Mucosa of rectum (tissue), 2 donors: ENCODE data around the gene STRADA.
A peak's percentile ranks its signal among the peaks of the same experiment; 100 is the strongest.

Source experiments
- H3K27ac ChIP-seq, 2 donors: one replicate each; pipeline ENCODE4 v1.7.0; 2013; ENCODE audit warnings: inconsistent platforms in 2 of 2, low read depth in 2 of 2, low read length in 2 of 2
- H3K27me3 ChIP-seq, 2 donors: one replicate each; pipeline ENCODE4 v1.7.0; 2013; ENCODE audit warnings: low read length in 2 of 2; ENCODE audit not compliant: control insufficient read depth in 2 of 2, insufficient read depth in 2 of 2
- H3K36me3 ChIP-seq, 2 donors: one replicate each; pipeline ENCODE4 v1.7.0; 2013; ENCODE audit warnings: low read length in 2 of 2; ENCODE audit not compliant: control insufficient read depth in 2 of 2, insufficient read depth in 2 of 2
- H3K4me1 ChIP-seq, 2 donors: one replicate each; pipeline ENCODE4 v1.7.0; 2013; ENCODE audit warnings: low read length in 2 of 2, mild to moderate bottlenecking in 1 of 2; ENCODE audit not compliant: control insufficient read depth in 2 of 2, insufficient read depth in 2 of 2
- H3K4me3 ChIP-seq, 2 donors: one replicate each; pipeline ENCODE4 v1.7.0; 2013; ENCODE audit warnings: low read length in 2 of 2
- H3K9ac ChIP-seq, 2 donors: one replicate each; pipeline ENCODE4 v1.7.0; 2013; ENCODE audit warnings: low read length in 2 of 2, low read depth in 1 of 2, mild to moderate bottlenecking in 1 of 2
- H3K9me3 ChIP-seq, 2 donors: one replicate each; pipeline ENCODE4 v1.7.0; 2013; ENCODE audit warnings: low read length in 2 of 2; ENCODE audit not compliant: control insufficient read depth in 2 of 2
- donor health status: healthy.
- donor health status: Normal muscosa, but diverticular disease.

Gene STRADA

GRCh38 chr17:63760771-63761539 is 19.4 kb upstream of the STRADA start:
- Histone ChIP-seq H3K9ac (no peak overlapping the region), H3K27ac (no peak overlapping the region), H3K9me3 (no peaks in the 10 kb centered on the region), H3K36me3 (peaks cover 36% of the 10 kb centered on the region in 2 donors), H3K4me1 (peaks cover 0 to 3% of the 10 kb centered on the region in 2 donors), H3K4me3 (no peak overlapping the region), H3K27me3 (no peaks in the 10 kb centered on the region)

- H3K9ac ChIP-seq: no peak overlapping the region
- peaks cover 45 to 49% of the 10 kb centered on the region in 2 donors for H3K36me3 ChIP-seq
- H3K4me1 ChIP-seq: peaks cover 0 to 3% of the 10 kb centered on the region in 2 donors
- no peak overlapping the region for H3K27ac ChIP-seq
- H3K27me3 ChIP-seq: no peaks in the 10 kb centered on the region
- no peaks in the 10 kb centered on the region for H3K9me3 ChIP-seq
- no peak overlapping the region for H3K4me3 ChIP-seq
Observed at GRCh38 chr17:63758428-63758827, 16.8 kb upstream of the STRADA start.

GRCh38 chr17:63754046-63754445 is 12.4 kb upstream of the STRADA start:
- H3K27me3 ChIP-seq: no peaks in the 10 kb centered on the region
- no peaks in the 10 kb centered on the region for H3K4me1 ChIP-seq
- H3K9me3 ChIP-seq: no peaks in the 10 kb centered on the region
- H3K36me3 ChIP-seq: peaks cover 49 to 59% of the 10 kb centered on the region in 2 donors
- H3K4me3 ChIP-seq: no peak overlapping the region
- no peak overlapping the region for H3K9ac ChIP-seq
- no peak overlapping the region for H3K27ac ChIP-seq

GRCh38 chr17:63753215-63753614 is 11.6 kb upstream of the STRADA start:
- Histone ChIP-seq H3K36me3 (peaks cover 50 to 62% of the 10 kb centered on the region in 2 donors), H3K9me3 (no peaks in the 10 kb centered on the region), H3K9ac (no peak overlapping the region), H3K4me3 (no peak overlapping the region), H3K27ac (no peak overlapping the region), H3K27me3 (no peaks in the 10 kb centered on the region), H3K4me1 (no peaks in the 10 kb centered on the region)

- no peaks in the 10 kb centered on the region for H3K4me1 ChIP-seq
- no peaks in the 10 kb centered on the region for H3K9me3 ChIP-seq
- no peaks in the 10 kb centered on the region for H3K27me3 ChIP-seq
- H3K9ac ChIP-seq: no peak overlapping the region
- no peak overlapping the region for H3K4me3 ChIP-seq
- no peak overlapping the region for H3K27ac ChIP-seq
- peaks cover 47 to 60% of the 10 kb centered on the region in 2 donors for H3K36me3 ChIP-seq
Observed at GRCh38 chr17:63752707-63753106, 11.1 kb upstream of the STRADA start.

- Histone ChIP-seq H3K36me3 (peaks cover 51 to 58% of the 10 kb centered on the region in 2 donors), H3K9me3 (no peaks in the 10 kb centered on the region), H3K4me1 (no peaks in the 10 kb centered on the region), H3K9ac (no peak overlapping the region), H3K4me3 (no peak overlapping the region), H3K27me3 (no peaks in the 10 kb centered on the region), H3K27ac (no peak overlapping the region)
Observed at GRCh38 chr17:63751806-63752205, 10.2 kb upstream of the STRADA start.

GRCh38 chr17:63741143-63741407 is 524 bp downstream of the STRADA start:
- no peaks in the 10 kb centered on the region for H3K9me3 ChIP-seq
- peak overlapping the region; percentile 80 to 92 for H3K4me3 ChIP-seq
- H3K4me1 ChIP-seq: peaks cover 12 to 13% of the 10 kb centered on the region in 2 donors
- H3K27me3 ChIP-seq: no peaks in the 10 kb centered on the region
- peak overlapping the region; percentile 97 to 98 for H3K27ac ChIP-seq
- peaks cover 5 to 11% of the 10 kb centered on the region in 2 donors for H3K36me3 ChIP-seq
- peak overlapping the region; percentile 73 to 97 for H3K9ac ChIP-seq

GRCh38 chr17:63740464-63741142 is 996 bp downstream of the STRADA start:
- H3K4me3 ChIP-seq: peak overlapping the region; percentile 80 to 92
- H3K27me3 ChIP-seq: no peaks in the 10 kb centered on the region
- no peaks in the 10 kb centered on the region for H3K9me3 ChIP-seq
- peak overlapping the region; percentile 73 to 97 for H3K9ac ChIP-seq
- H3K4me1 ChIP-seq: peaks cover 12 to 13% of the 10 kb centered on the region in 2 donors
- H3K36me3 ChIP-seq: peaks cover 3 to 7% of the 10 kb centered on the region in 2 donors
- peak overlapping the region; percentile 97 to 98 for H3K27ac ChIP-seq

- H3K27ac ChIP-seq: no peak overlapping the region
- H3K4me3 ChIP-seq: no peak overlapping the region
- H3K27me3 ChIP-seq: no peaks in the 10 kb centered on the region
- H3K9ac ChIP-seq: no peak overlapping the region
- H3K36me3 ChIP-seq: no peaks in the 10 kb centered on the region
- H3K4me1 ChIP-seq: peaks cover 6% of the 10 kb centered on the region in 2 donors
- H3K9me3 ChIP-seq: no peaks in the 10 kb centered on the region
Observed at GRCh38 chr17:63735691-63736090, 5.9 kb downstream of the STRADA start.

- Histone ChIP-seq H3K36me3 (peaks cover 9% of the 10 kb centered on the region in 2 donors), H3K27ac (no peak overlapping the region), H3K4me3 (no peak overlapping the region)
Observed at GRCh38 chr17:63722403-63722802, 19.2 kb downstream of the STRADA start.

More at GRCh38 chr17:63722403-63722802, 19.2 kb downstream of the STRADA start:
- no peaks in the 10 kb centered on the region for H3K4me1 ChIP-seq
- H3K9ac ChIP-seq: no peak overlapping the region
- no peaks in the 10 kb centered on the region for H3K9me3 ChIP-seq
- no peaks in the 10 kb centered on the region for H3K27me3 ChIP-seq
